HepG2 (cell line): ENCODE measurements around the gene CLPSL2. TPM values are rescaled to one million over a fixed set of nuclear protein-coding genes. Genes with fewer than 3 reads are reported as not detected.

Source experiments
- CSRNP1 ChIP-seq: sonication (generic); formaldehyde crosslinking; IDR thresholded peaks from 2 replicates; pipeline ENCODE4 v1.8.1; 2023; ENCODE audit warnings: mild to moderate bottlenecking, missing genetic modification reagents
- HOXA3 ChIP-seq: sonication (generic); formaldehyde crosslinking; IDR thresholded peaks from 2 replicates; pipeline ENCODE4 v1.5.0; 2020; ENCODE audit warnings: missing genetic modification reagents
- MTA1 ChIP-seq: sonication (generic); formaldehyde crosslinking; IDR thresholded peaks from 2 replicates; pipeline ENCODE4 v1.4.0; 2020; ENCODE audit warnings: missing genetic modification reagents, mild to moderate bottlenecking, borderline replicate concordance
- PLSCR1 ChIP-seq: sonication (generic); formaldehyde crosslinking; IDR thresholded peaks from 2 replicates; pipeline ENCODE4 v1.5.0; 2020; ENCODE audit warnings: missing genetic modification reagents, mild to moderate bottlenecking, borderline replicate concordance
- SSRP1 ChIP-seq: IDR thresholded peaks from 2 replicates; pipeline ENCODE4 v1.6.1; 2016; ENCODE audit warnings: control low read depth
- TMF1 ChIP-seq: sonication (generic); formaldehyde crosslinking; IDR thresholded peaks from 2 replicates; pipeline ENCODE4 v1.8.1; 2022; ENCODE audit warnings: low read depth, missing genetic modification reagents
- ZBTB1 ChIP-seq: sonication (generic); formaldehyde crosslinking; IDR thresholded peaks from 2 replicates; pipeline ENCODE4 v1.4.0; 2020; ENCODE audit warnings: missing genetic modification reagents, borderline replicate concordance
- ZMAT3 ChIP-seq: sonication (generic); formaldehyde crosslinking; conservative IDR thresholded peaks from 2 replicates; pipeline ENCODE4 v1.7.0; 2021; ENCODE audit warnings: missing genetic modification reagents
- ZNF317 ChIP-seq: sonication (generic); formaldehyde crosslinking; IDR thresholded peaks from 2 replicates; pipeline ENCODE4 v1.5.0; 2020; ENCODE audit warnings: mild to moderate bottlenecking, missing genetic modification reagents
- ZNF333 ChIP-seq: sonication (generic); formaldehyde crosslinking; IDR thresholded peaks from 2 replicates; pipeline ENCODE4 v1.4.0; 2020; ENCODE audit warnings: mild to moderate bottlenecking, missing genetic modification reagents, borderline replicate concordance
- ZNF432 ChIP-seq: sonication (generic); formaldehyde crosslinking; IDR thresholded peaks from 2 replicates; pipeline ENCODE4 v1.5.0; 2020; ENCODE audit warnings: missing genetic modification reagents, mild to moderate bottlenecking, borderline replicate concordance
- polyA plus RNA-seq, 8 experiments: library from polyadenylated mRNA; depleted of rRNA in 3 of 8; stranded (reverse) in 7 of 8; unstranded in 1 of 8; fragments of >200 nt; fragmentation: Illumina TruSeq in 4 of 8; extraction: Trizol in 4 of 8; gene quantifications; 2 replicates each; pipeline versions ENCODE4 v1.2.1 to v1.2.3, GENCODE V29; 2011 to 2016; ENCODE audit warnings: low read depth in 4 of 8, missing spikeins in 1 of 8, mixed read lengths in 1 of 8; ENCODE audit not compliant: insufficient read depth in 1 of 8
- total RNA-seq, 5 experiments: library from RNA; depleted of rRNA; stranded (reverse); fragments of >200 nt; fragmentation: Illumina TruSeq; extraction: Trizol; gene quantifications; 2 replicates each; pipeline ENCODE4 v1.2.3, GENCODE V29; 2016; ENCODE audit warnings: low read depth in 1 of 5
- TF ChIP-seq, protein P1 (sequence below): sonication (generic); formaldehyde crosslinking; IDR thresholded peaks from 2 replicates; pipeline ENCODE4 v1.9.0; 2021; ENCODE audit warnings: missing genetic modification reagents, mild to moderate bottlenecking, borderline replicate concordance
- TF ChIP-seq, protein P2 (sequence below): sonication (generic); formaldehyde crosslinking; IDR thresholded peaks from 2 replicates; pipeline ENCODE4 v1.8.1; 2023; ENCODE audit warnings: mild to moderate bottlenecking, inconsistent platforms, moderate library complexity, missing genetic modification reagents, borderline replicate concordance
- TF ChIP-seq, protein P3 (sequence below): sonication (generic); formaldehyde crosslinking; IDR thresholded peaks from 2 replicates; pipeline ENCODE4 v1.4.0; 2020; ENCODE audit warnings: missing genetic modification reagents
- TF ChIP-seq, protein P4 (sequence below): sonication (generic); formaldehyde crosslinking; IDR thresholded peaks from 2 replicates; pipeline ENCODE4 v1.5.1; 2020; ENCODE audit warnings: missing genetic modification reagents, mild to moderate bottlenecking, borderline replicate concordance

Gene CLPSL2
- total and polyA plus RNA-seq, 2 of the 13 experiments (the other 11 are each of a cell fraction or from before 2014, with no cell fraction given), result not detected

- TF ChIP-seq PLSCR1 (CRISPR knock-in tag) (0 out of 2 replicates have a peak, but pooled peaks have one; percentile 47), ZNF317 (CRISPR knock-in tag) (peak; percentile 67), ZNF333 (CRISPR knock-in tag) (peak; percentile 38; the same call in 1 of the 2 replicates), ZMAT3 (0 out of 2 replicates have a peak, but pooled peaks have one; percentile 34), HOXA3 (CRISPR knock-in tag) (peak; percentile 53), TMF1 (CRISPR knock-in tag) (peak; percentile 13; the same call in 1 of the 2 replicates), SSRP1 (CRISPR knock-in tag) (no peak), MTA1 (peak; percentile 90; the same call in 1 of the 2 replicates), ZBTB1 (CRISPR knock-in tag) (no peak), ZNF432 (CRISPR knock-in tag) (no peak), CSRNP1 (CRISPR knock-in tag) (peak; percentile 49; the same call in 1 of the 2 replicates)
- TF ChIP-seq, protein P1, sequence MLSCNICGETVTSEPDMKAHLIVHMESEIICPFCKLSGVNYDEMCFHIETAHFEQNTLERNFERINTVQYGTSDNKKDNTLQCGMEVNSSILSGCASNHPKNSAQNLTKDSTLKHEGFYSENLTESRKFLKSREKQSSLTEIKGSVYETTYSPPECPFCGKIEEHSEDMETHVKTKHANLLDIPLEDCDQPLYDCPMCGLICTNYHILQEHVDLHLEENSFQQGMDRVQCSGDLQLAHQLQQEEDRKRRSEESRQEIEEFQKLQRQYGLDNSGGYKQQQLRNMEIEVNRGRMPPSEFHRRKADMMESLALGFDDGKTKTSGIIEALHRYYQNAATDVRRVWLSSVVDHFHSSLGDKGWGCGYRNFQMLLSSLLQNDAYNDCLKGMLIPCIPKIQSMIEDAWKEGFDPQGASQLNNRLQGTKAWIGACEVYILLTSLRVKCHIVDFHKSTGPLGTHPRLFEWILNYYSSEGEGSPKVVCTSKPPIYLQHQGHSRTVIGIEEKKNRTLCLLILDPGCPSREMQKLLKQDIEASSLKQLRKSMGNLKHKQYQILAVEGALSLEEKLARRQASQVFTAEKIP (CRISPR knock-in tag), result no peak
- TF ChIP-seq, protein P2, sequence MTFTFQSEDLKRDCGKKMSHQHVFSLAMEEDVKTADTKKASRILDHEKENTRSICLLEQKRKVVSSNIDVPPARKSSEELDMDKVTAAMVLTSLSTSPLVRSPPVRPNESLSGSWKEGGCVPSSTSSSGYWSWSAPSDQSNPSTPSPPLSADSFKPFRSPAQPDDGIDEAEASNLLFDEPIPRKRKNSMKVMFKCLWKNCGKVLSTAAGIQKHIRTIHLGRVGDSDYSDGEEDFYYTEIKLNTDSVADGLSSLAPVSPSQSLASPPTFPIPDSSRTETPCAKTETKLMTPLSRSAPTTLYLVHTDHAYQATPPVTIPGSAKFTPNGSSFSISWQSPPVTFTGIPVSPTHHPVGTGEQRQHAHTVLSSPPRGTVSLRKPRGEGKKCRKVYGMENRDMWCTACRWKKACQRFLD (CRISPR knock-in tag), result peak; percentile 84; the same call in 1 of the 2 replicates
- TF ChIP-seq, protein P3, sequence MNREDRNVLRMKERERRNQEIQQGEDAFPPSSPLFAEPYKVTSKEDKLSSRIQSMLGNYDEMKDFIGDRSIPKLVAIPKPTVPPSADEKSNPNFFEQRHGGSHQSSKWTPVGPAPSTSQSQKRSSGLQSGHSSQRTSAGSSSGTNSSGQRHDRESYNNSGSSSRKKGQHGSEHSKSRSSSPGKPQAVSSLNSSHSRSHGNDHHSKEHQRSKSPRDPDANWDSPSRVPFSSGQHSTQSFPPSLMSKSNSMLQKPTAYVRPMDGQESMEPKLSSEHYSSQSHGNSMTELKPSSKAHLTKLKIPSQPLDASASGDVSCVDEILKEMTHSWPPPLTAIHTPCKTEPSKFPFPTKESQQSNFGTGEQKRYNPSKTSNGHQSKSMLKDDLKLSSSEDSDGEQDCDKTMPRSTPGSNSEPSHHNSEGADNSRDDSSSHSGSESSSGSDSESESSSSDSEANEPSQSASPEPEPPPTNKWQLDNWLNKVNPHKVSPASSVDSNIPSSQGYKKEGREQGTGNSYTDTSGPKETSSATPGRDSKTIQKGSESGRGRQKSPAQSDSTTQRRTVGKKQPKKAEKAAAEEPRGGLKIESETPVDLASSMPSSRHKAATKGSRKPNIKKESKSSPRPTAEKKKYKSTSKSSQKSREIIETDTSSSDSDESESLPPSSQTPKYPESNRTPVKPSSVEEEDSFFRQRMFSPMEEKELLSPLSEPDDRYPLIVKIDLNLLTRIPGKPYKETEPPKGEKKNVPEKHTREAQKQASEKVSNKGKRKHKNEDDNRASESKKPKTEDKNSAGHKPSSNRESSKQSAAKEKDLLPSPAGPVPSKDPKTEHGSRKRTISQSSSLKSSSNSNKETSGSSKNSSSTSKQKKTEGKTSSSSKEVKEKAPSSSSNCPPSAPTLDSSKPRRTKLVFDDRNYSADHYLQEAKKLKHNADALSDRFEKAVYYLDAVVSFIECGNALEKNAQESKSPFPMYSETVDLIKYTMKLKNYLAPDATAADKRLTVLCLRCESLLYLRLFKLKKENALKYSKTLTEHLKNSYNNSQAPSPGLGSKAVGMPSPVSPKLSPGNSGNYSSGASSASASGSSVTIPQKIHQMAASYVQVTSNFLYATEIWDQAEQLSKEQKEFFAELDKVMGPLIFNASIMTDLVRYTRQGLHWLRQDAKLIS, result no peak
- TF ChIP-seq, protein P4, sequence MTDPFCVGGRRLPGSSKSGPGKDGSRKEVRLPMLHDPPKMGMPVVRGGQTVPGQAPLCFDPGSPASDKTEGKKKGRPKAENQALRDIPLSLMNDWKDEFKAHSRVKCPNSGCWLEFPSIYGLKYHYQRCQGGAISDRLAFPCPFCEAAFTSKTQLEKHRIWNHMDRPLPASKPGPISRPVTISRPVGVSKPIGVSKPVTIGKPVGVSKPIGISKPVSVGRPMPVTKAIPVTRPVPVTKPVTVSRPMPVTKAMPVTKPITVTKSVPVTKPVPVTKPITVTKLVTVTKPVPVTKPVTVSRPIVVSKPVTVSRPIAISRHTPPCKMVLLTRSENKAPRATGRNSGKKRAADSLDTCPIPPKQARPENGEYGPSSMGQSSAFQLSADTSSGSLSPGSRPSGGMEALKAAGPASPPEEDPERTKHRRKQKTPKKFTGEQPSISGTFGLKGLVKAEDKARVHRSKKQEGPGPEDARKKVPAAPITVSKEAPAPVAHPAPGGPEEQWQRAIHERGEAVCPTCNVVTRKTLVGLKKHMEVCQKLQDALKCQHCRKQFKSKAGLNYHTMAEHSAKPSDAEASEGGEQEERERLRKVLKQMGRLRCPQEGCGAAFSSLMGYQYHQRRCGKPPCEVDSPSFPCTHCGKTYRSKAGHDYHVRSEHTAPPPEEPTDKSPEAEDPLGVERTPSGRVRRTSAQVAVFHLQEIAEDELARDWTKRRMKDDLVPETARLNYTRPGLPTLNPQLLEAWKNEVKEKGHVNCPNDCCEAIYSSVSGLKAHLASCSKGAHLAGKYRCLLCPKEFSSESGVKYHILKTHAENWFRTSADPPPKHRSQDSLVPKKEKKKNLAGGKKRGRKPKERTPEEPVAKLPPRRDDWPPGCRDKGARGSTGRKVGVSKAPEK (CRISPR knock-in tag), result no peak
Measured at GRCh38 chr6:35731736-35732532, 44.5 kb upstream of the CLPSL2 start (continued).
